H9 (cell line): Measurements from ENCODE around the gene NTPCR. TPM values are rescaled to one million over a fixed set of nuclear protein-coding genes. Genes with fewer than 3 reads are reported as not detected.

Source experiments
- DNase-seq: peaks from one replicate; pipeline ENCODE4 v3.0.0-alpha.2; 2017
- H2AFZ ChIP-seq: one replicate; pipeline ENCODE4 v1.6.1; 2013; ENCODE audit warnings: mild to moderate bottlenecking, low read length, control low read depth, moderate library complexity
- H2AK5ac ChIP-seq: 2 replicates; pipeline ENCODE4 v1.6.1; 2013; ENCODE audit warnings: low read length, control low read depth, mixed read lengths; ENCODE audit not compliant: insufficient read length
- H2BK120ac ChIP-seq: one replicate; pipeline ENCODE4 v1.6.1; 2013; ENCODE audit warnings: low read depth, mild to moderate bottlenecking, low read length, control low read depth, inconsistent platforms; ENCODE audit not compliant: poor library complexity, severe bottlenecking
- H2BK12ac ChIP-seq: 2 replicates; pipeline ENCODE4 v1.6.1; 2013; ENCODE audit warnings: low read length, control low read depth, mixed read lengths, low read depth; ENCODE audit not compliant: insufficient read length
- H2BK15ac ChIP-seq: 2 replicates; pipeline ENCODE4 v1.6.1; 2013; ENCODE audit warnings: low read depth, low read length, control low read depth
- H2BK20ac ChIP-seq: one replicate; pipeline ENCODE4 v1.6.1; 2013; ENCODE audit warnings: low read depth, mild to moderate bottlenecking, low read length, control low read depth, inconsistent platforms; ENCODE audit not compliant: poor library complexity, severe bottlenecking
- H2BK5ac ChIP-seq: 2 replicates; pipeline ENCODE4 v1.6.1; 2013; ENCODE audit warnings: low read length, control low read depth, mixed read lengths; ENCODE audit not compliant: insufficient read length
- H3K14ac ChIP-seq: 2 replicates; pipeline ENCODE4 v1.6.1; 2013; ENCODE audit warnings: low read length, control low read depth; ENCODE audit not compliant: insufficient read depth
- H3K18ac ChIP-seq: 2 replicates; pipeline ENCODE4 v1.6.1; 2013; ENCODE audit warnings: low read depth, mild to moderate bottlenecking, mixed read lengths, low read length, control low read depth; ENCODE audit not compliant: insufficient read length
- H3K23ac ChIP-seq: 2 replicates; pipeline ENCODE4 v1.6.1; 2013; ENCODE audit warnings: low read length, control low read depth, mixed read lengths, low read depth; ENCODE audit not compliant: insufficient read length
- H3K23me2 ChIP-seq: 2 replicates; pipeline ENCODE4 v1.6.1; 2013; ENCODE audit warnings: low read depth, mild to moderate bottlenecking, mixed read lengths, low read length, control low read depth; ENCODE audit not compliant: insufficient read length, poor library complexity, severe bottlenecking
- H3K27ac ChIP-seq: 2 replicates; pipeline ENCODE4 v1.5.1; 2013; ENCODE audit warnings: low read length, control low read depth, mixed read lengths, low read depth; ENCODE audit not compliant: insufficient read length
- H3K27me3 ChIP-seq: 2 replicates; pipeline ENCODE4 v1.6.1; 2013; ENCODE audit warnings: low read length, control low read depth, inconsistent platforms; ENCODE audit not compliant: insufficient read depth
- H3K4ac ChIP-seq: 2 replicates; pipeline ENCODE4 v1.6.1; 2013; ENCODE audit warnings: low read depth, mild to moderate bottlenecking, control low read depth, inconsistent platforms, low read length, moderate library complexity
- H3K4me1 ChIP-seq: 2 replicates; pipeline ENCODE4 v1.6.1; 2013; ENCODE audit warnings: low read length, control low read depth, inconsistent platforms; ENCODE audit not compliant: insufficient read depth
- H3K4me2 ChIP-seq: 2 replicates; pipeline ENCODE4 v1.6.1; 2013; ENCODE audit warnings: low read length, control low read depth, mixed read lengths; ENCODE audit not compliant: insufficient read length, insufficient read depth
- H3K56ac ChIP-seq: 2 replicates; pipeline ENCODE4 v1.6.1; 2013; ENCODE audit warnings: low read depth, mild to moderate bottlenecking, mixed read lengths, low read length, control low read depth; ENCODE audit not compliant: insufficient read length
- H3K79me1 ChIP-seq: 2 replicates; pipeline ENCODE4 v1.6.1; 2013; ENCODE audit warnings: low read depth, mild to moderate bottlenecking, moderate library complexity, low read length, control low read depth, inconsistent platforms; ENCODE audit not compliant: insufficient read depth, poor library complexity, severe bottlenecking
- H3K79me2 ChIP-seq: 2 replicates; pipeline ENCODE4 v1.6.1; 2013; ENCODE audit warnings: low read length, control low read depth, inconsistent platforms; ENCODE audit not compliant: insufficient read depth
- H3K9ac ChIP-seq: 2 replicates; pipeline ENCODE4 v1.6.1; 2013; ENCODE audit warnings: low read length, control low read depth, mixed read lengths; ENCODE audit not compliant: insufficient read length; ENCODE audit errors: extremely low read depth
- H3K9me3 ChIP-seq: one replicate; pipeline ENCODE4 v1.6.1; 2013; ENCODE audit warnings: low read depth, low read length, inconsistent platforms; ENCODE audit not compliant: control insufficient read depth
- H3T11ph ChIP-seq: one replicate; pipeline ENCODE4 v1.6.1; 2013; ENCODE audit warnings: mild to moderate bottlenecking, low read length, control low read depth, inconsistent platforms
- H4K20me1 ChIP-seq: one replicate; pipeline ENCODE4 v1.6.1; 2013; ENCODE audit not compliant: control insufficient read depth, insufficient read length, insufficient read depth
- H4K5ac ChIP-seq: 2 replicates; pipeline ENCODE4 v1.6.1; 2013; ENCODE audit warnings: low read depth, mild to moderate bottlenecking, mixed read lengths, low read length, control low read depth; ENCODE audit not compliant: insufficient read length
- H4K8ac ChIP-seq: replicated peaks from 2 replicates; pipeline ENCODE4 v1.6.1; 2013; ENCODE audit warnings: low read length, control low read depth, mixed read lengths, low read depth; ENCODE audit not compliant: insufficient read length
- H4K91ac ChIP-seq: 2 replicates; pipeline ENCODE4 v1.6.1; 2013; ENCODE audit warnings: low read depth, mild to moderate bottlenecking, moderate library complexity, mixed read lengths, low read length, control low read depth; ENCODE audit not compliant: insufficient read length
- H3K27ac Mint-ChIP-seq, 3 experiments: 2 replicates in 2 of 3; 3 replicates in 1 of 3; pipeline ENCODE4 v1.8.0; 2020 to 2021; ENCODE audit warnings: mixed read lengths in 3 of 3, mild to moderate bottlenecking in 1 of 3, moderate library complexity in 1 of 3
- H3K27me3 Mint-ChIP-seq: 2 replicates; pipeline ENCODE4 v1.8.0; 2021; ENCODE audit warnings: low read depth, mild to moderate bottlenecking, moderate library complexity, mixed read lengths
- H3K36me3 Mint-ChIP-seq, 3 experiments: 2 replicates in 2 of 3; 3 replicates in 1 of 3; pipeline ENCODE4 v1.8.0; 2020 to 2021; ENCODE audit warnings: low read depth in 3 of 3, mixed read lengths in 3 of 3; ENCODE audit not compliant: insufficient read depth in 1 of 3
- H3K4me1 Mint-ChIP-seq, 2 experiments: 2 replicates each; pipeline ENCODE4 v1.8.0; 2020; ENCODE audit warnings: mixed read lengths in 2 of 2
- H3K4me3 Mint-ChIP-seq, 2 experiments: 2 replicates in 1 of 2; 3 replicates in 1 of 2; pipeline ENCODE4 v1.8.0; 2020 to 2021; ENCODE audit warnings: mild to moderate bottlenecking in 2 of 2, mixed read lengths in 2 of 2, moderate library complexity in 1 of 2
- H3K9me3 Mint-ChIP-seq, 2 experiments: 2 replicates in 1 of 2; 3 replicates in 1 of 2; pipeline ENCODE4 v1.8.0; 2020; ENCODE audit warnings: mild to moderate bottlenecking in 2 of 2, mixed read lengths in 2 of 2, moderate library complexity in 1 of 2
- CTCF ChIP-seq: fragments of 200-600 bp; sonication (generic); conservative IDR thresholded peaks from 3 replicates; pipeline ENCODE4 v1.8.0; 2021; ENCODE audit warnings: antibody characterized with exemption, mild to moderate bottlenecking
- WGBS: extraction: QIAGEN DNeasy Blood & Tissue Kit; methylation state at CpG from one replicate; pipeline ENCODE4 v1.1.7; 2013; ENCODE audit warnings: missing lambda C conversion rate, low lambda C conversion rate, mixed read lengths; ENCODE audit not compliant: insufficient read length; ENCODE audit errors: extremely low coverage; 5-methylcytosine and 5-hydroxymethylcytosine counted together
- total RNA-seq: library from RNA; stranded (reverse); gene quantifications from 2 replicates; pipeline ENCODE4 v1.2.1, GENCODE V29; 2021

NTPCR gene
- total RNA-seq, 1 experiment from 2014 or later = 87.4 TPM

DNA sequence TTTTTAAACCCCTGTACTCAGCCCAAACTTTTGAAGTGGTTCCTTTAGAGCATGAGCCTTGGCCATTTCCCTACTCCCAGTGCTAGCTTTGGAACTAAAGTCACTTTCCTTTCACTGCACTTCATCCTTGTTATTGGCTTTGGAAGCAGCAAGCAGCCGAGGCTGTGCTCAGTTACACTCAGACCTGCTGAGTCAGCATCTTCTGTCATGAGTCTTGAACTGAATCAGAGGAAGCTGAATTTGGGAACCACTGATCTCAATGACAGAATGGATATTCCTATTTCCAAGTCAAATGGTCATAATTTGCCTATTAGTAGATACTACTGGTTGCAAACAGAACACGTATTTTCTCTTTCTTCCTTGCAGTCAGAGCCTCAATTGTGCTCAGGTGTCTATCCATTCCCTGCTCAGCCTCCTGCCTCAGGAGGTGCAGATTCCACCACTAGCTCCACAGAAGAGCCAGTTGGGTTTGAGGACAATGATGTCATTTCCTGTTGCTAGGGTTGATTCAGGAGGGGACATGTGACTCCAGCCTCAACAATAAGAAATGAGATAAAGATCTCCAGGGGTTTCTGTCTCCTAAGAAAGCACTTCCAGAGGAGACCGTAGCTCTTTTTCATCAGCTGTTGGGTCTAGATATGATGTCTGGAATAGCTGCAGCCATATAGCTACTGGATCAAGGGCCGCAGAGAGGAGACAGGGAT lies 44.9 kb upstream of the NTPCR start:
- no peak overlapping the region for H3K4me2 ChIP-seq
- H3K18ac ChIP-seq = no peak overlapping the region
- H3K27me3 Mint-ChIP-seq = peaks cover 7% of the 10 kb centered on the region; the same call in 1 of the 2 replicates
- H4K20me1 ChIP-seq = no peaks in the 10 kb centered on the region
- H3K27me3 ChIP-seq = no peaks in the 10 kb centered on the region
- H3K9me3 Mint-ChIP-seq = no peaks in the 10 kb centered on the region
- no peak overlapping the region for H3K23ac ChIP-seq
- no peak overlapping the region for H2BK15ac ChIP-seq
- no peaks in the 10 kb centered on the region for H3K23me2 ChIP-seq
- H3K36me3 Mint-ChIP-seq = no peaks in the 10 kb centered on the region
- H2BK12ac ChIP-seq = no peak overlapping the region
- no peak overlapping the region for H2BK20ac ChIP-seq
- no peak for TF ChIP-seq CTCF
- no peak overlapping the region for H3K27ac ChIP-seq
- H3K79me2 ChIP-seq = no peaks in the 10 kb centered on the region
- no peak overlapping the region for H3T11ph ChIP-seq
- no peak overlapping the region for H4K8ac ChIP-seq
- no peak overlapping the region for H3K14ac ChIP-seq
- H3K4ac ChIP-seq = no peak overlapping the region
- H3K4me1 ChIP-seq = peaks cover 2% of the 10 kb centered on the region; the same call in 1 of the 2 replicates
- no peak overlapping the region; a peak in 1 of 5 replicates for H3K4me3 Mint-ChIP-seq
- no peak overlapping the region for H2AK5ac ChIP-seq
- no CpG with 5 or more reads among the region's 4 CpGs for WGBS
- no peak overlapping the region for H4K91ac ChIP-seq
- H2AFZ ChIP-seq = no peak overlapping the region
- H3K9ac ChIP-seq = no peak overlapping the region
- no peak for DNase-seq
- no peaks in the 10 kb centered on the region for H3K79me1 ChIP-seq
- H2BK5ac ChIP-seq = no peak overlapping the region
- H4K5ac ChIP-seq = no peak overlapping the region
- peaks cover 24 to 26% of the 10 kb centered on the region in 2 experiments for H3K4me1 Mint-ChIP-seq
- no peak overlapping the region for H3K56ac ChIP-seq
- no peaks in the 10 kb centered on the region for H3K9me3 ChIP-seq
- H2BK120ac ChIP-seq = no peak overlapping the region
- H3K27ac Mint-ChIP-seq = no peak overlapping the region
